ENCODE data around the gene CCDC116. TPM values are rescaled to one million over a fixed set of nuclear protein-coding genes. Genes with fewer than 3 reads are reported as not detected.

The CCDC116 gene
- total and polyA plus RNA-seq, 10 of the 15 experiments (the other 5 are each of a cell fraction or from before 2014, with no cell fraction given) = 0.04 to 0.18 (median 0.04) TPM; not detected in 6

DNA sequence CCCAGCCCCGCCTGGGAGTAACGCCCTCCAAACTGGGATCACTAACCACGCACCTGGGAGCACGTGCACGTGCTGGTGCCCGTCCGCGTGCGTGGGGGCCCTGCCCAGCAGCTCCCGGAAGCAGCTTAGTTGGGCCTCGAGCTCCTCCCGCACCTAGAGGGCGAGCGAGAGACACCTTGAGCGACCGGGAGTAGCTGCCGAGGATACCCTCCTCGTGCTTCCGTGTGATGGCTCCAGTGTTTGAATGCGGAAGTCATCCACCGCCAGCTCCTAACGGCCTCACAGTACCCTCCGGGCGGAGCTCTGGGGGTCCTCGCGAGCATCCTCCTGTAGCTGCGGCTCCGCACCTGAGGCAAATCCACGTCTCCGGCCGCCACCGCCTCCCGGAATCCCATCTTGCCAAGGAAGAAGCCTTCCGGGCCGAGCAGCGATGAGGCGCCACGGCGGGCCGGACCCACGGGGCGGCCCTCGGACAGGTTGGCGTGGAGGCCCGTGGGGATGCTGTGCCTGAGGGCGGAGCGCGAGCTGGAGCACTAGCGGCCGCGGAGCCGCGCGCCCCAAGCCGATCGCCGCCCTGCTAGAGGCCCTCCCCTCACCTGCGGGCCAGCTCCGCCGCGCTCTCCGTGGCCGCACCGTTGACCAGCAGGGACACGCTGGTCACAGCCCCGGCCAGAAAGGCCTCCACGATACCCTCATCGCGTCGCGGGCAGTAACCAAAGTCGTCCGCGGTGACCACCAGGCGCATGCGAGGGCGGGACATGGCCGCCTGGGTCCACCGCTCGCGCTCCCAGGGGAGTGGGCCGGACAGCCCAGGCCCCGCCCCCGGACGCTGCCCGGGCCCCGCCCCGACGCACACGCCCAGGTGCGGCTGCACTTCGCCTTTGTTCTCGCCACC is 3.1 kb upstream of the CCDC116 start, which contains the start of gene YDJC (continued):
- peak in 1 of 2 experiments; percentile 79; a peak in 2 of 3 replicates for TF ChIP-seq EGR1 (IDR thresholded peaks at IDR 0.05; ENCODE audit: borderline replicate concordance in 1 of 2, low read depth in 2 of 2, low read length in 2 of 2)
- peak; percentile 70 for TF ChIP-seq MLLT1 (IDR thresholded peaks at IDR 0.05)
- no peak for TF ChIP-seq HSF1 (IDR thresholded peaks at IDR 0.05; ENCODE audit: low read depth, low read length)
- TF ChIP-seq MXI1 (IDR thresholded peaks at IDR 0.05; ENCODE audit: low read depth, low read length) = peak; percentile 97
- no peak for TF ChIP-seq PML (IDR thresholded peaks at IDR 0.05; ENCODE audit: low read length)
- TF ChIP-seq E2F8 (IDR thresholded peaks at IDR 0.05; ENCODE audit: low read depth, partially characterized antibody) = peak; percentile 48
- TF ChIP-seq NFIC (IDR thresholded peaks at IDR 0.05; ENCODE audit: low read depth, low read length) = no peak
- TF ChIP-seq WRNIP1 (IDR thresholded peaks at IDR 0.05; ENCODE audit: borderline replicate concordance, low read depth, low read length) = no peak
- TF ChIP-seq CHD1 (IDR thresholded peaks at IDR 0.05; ENCODE audit: low read depth, low read length) = no peak
- no peak for TF ChIP-seq ASH2L (IDR thresholded peaks at IDR 0.05; ENCODE audit: borderline replicate concordance, low read depth)
- TF ChIP-seq ELK1 (IDR thresholded peaks at IDR 0.05; ENCODE audit: low read depth, low read length) = peak; percentile 79
- TF ChIP-seq ZNF622 (IDR thresholded peaks at IDR 0.05) = no peak
- TF ChIP-seq ZNF24 (IDR thresholded peaks at IDR 0.05) = no peak
- TF ChIP-seq YBX1 (IDR thresholded peaks at IDR 0.05) = no peak
- no peak for TF ChIP-seq RAD21 (IDR thresholded peaks at IDR 0.05; ENCODE audit: insufficient read depth, low read depth, low read length)
- TF ChIP-seq POLR2A (IDR thresholded peaks at IDR 0.05; ENCODE audit: low read depth, low read length) = peak; percentile 84
- TF ChIP-seq, protein P1, sequence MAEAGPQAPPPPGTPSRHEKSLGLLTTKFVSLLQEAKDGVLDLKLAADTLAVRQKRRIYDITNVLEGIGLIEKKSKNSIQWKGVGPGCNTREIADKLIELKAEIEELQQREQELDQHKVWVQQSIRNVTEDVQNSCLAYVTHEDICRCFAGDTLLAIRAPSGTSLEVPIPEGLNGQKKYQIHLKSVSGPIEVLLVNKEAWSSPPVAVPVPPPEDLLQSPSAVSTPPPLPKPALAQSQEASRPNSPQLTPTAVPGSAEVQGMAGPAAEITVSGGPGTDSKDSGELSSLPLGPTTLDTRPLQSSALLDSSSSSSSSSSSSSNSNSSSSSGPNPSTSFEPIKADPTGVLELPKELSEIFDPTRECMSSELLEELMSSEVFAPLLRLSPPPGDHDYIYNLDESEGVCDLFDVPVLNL (IDR thresholded peaks at IDR 0.05; ENCODE audit: low read depth, low read length) = 0 out of 2 replicates have a peak, but pooled peaks have one; percentile 10
- no peak for TF ChIP-seq SUPT20H (IDR thresholded peaks at IDR 0.05; ENCODE audit: borderline replicate concordance, control insufficient read depth, low read depth, low read length)
- TF ChIP-seq SIX5 (IDR thresholded peaks at IDR 0.05; ENCODE audit: low read depth, low read length, severe bottlenecking) = no peak
- TF ChIP-seq HDAC2 (IDR thresholded peaks at IDR 0.05) = no peak
- TF ChIP-seq EED (IDR thresholded peaks at IDR 0.05; ENCODE audit: low read depth) = peak; percentile 32
